H1 (cell line): ENCODE data around the gene NR2F1. TPM values are rescaled to one million over a fixed set of nuclear protein-coding genes. Genes with fewer than 3 reads are reported as not detected.

Experiments used
- E2F6 ChIP-seq: IDR thresholded peaks from 2 replicates; pipeline ENCODE4 v1.6.1; 2012; ENCODE audit warnings: inconsistent platforms
- EZH2 ChIP-seq: fragments of 200-600 bp; sonication (generic); IDR thresholded peaks from 2 replicates; pipeline ENCODE4 v1.7.1; 2012; ENCODE audit warnings: low read depth, mild to moderate bottlenecking, moderate library complexity, low read length, inconsistent platforms; ENCODE audit not compliant: severe bottlenecking
- RNF2 ChIP-seq: fragments of 200-900, 300-1000 bp; sonication (generic); IDR thresholded peaks from 2 replicates; pipeline ENCODE4 v1.7.1; 2016; ENCODE audit warnings: borderline replicate concordance, low read depth, mild to moderate bottlenecking, antibody characterized with exemption, low read length; ENCODE audit not compliant: poor library complexity, severe bottlenecking; ENCODE audit errors: missing control alignments
- polyA plus RNA-seq, 7 experiments: library from polyadenylated mRNA; depleted of rRNA in 3 of 7; stranded (reverse) in 5 of 7; unstranded in 2 of 7; fragments of >200 nt in 5 of 7; fragments of 200-250 nt in 2 of 7; gene quantifications; 1 replicate in 5 of 7; 2 replicates in 1 of 7; 4 replicates in 1 of 7; pipeline versions ENCODE4 v1.2.1 to v1.2.3, GENCODE V29; 2011 to 2013; ENCODE audit warnings: missing spikeins in 2 of 7, mixed read lengths in 2 of 7
- total RNA-seq: library from RNA; stranded (reverse); fragmentation: NEBNext Ultra II Directional; extraction: Animal tissue kit (Norgen Biotek cat#: 25700); gene quantifications from 2 replicates; pipeline ENCODE4 v1.2.1, GENCODE V29; 2021
- TF ChIP-seq, protein P1 (sequence below): fragments of 300-600 bp; sonication (generic); IDR thresholded peaks from 2 replicates; pipeline ENCODE4 v1.7.1; 2012; ENCODE audit warnings: low read length, moderate library complexity, mild to moderate bottlenecking, inconsistent platforms; ENCODE audit not compliant: insufficient replicate concordance

NR2F1 gene
- total and polyA plus RNA-seq, 2 of the 8 experiments (the other 6 are each of a cell fraction or from before 2014, with no cell fraction given), result not detected

- TF ChIP-seq, protein P1, sequence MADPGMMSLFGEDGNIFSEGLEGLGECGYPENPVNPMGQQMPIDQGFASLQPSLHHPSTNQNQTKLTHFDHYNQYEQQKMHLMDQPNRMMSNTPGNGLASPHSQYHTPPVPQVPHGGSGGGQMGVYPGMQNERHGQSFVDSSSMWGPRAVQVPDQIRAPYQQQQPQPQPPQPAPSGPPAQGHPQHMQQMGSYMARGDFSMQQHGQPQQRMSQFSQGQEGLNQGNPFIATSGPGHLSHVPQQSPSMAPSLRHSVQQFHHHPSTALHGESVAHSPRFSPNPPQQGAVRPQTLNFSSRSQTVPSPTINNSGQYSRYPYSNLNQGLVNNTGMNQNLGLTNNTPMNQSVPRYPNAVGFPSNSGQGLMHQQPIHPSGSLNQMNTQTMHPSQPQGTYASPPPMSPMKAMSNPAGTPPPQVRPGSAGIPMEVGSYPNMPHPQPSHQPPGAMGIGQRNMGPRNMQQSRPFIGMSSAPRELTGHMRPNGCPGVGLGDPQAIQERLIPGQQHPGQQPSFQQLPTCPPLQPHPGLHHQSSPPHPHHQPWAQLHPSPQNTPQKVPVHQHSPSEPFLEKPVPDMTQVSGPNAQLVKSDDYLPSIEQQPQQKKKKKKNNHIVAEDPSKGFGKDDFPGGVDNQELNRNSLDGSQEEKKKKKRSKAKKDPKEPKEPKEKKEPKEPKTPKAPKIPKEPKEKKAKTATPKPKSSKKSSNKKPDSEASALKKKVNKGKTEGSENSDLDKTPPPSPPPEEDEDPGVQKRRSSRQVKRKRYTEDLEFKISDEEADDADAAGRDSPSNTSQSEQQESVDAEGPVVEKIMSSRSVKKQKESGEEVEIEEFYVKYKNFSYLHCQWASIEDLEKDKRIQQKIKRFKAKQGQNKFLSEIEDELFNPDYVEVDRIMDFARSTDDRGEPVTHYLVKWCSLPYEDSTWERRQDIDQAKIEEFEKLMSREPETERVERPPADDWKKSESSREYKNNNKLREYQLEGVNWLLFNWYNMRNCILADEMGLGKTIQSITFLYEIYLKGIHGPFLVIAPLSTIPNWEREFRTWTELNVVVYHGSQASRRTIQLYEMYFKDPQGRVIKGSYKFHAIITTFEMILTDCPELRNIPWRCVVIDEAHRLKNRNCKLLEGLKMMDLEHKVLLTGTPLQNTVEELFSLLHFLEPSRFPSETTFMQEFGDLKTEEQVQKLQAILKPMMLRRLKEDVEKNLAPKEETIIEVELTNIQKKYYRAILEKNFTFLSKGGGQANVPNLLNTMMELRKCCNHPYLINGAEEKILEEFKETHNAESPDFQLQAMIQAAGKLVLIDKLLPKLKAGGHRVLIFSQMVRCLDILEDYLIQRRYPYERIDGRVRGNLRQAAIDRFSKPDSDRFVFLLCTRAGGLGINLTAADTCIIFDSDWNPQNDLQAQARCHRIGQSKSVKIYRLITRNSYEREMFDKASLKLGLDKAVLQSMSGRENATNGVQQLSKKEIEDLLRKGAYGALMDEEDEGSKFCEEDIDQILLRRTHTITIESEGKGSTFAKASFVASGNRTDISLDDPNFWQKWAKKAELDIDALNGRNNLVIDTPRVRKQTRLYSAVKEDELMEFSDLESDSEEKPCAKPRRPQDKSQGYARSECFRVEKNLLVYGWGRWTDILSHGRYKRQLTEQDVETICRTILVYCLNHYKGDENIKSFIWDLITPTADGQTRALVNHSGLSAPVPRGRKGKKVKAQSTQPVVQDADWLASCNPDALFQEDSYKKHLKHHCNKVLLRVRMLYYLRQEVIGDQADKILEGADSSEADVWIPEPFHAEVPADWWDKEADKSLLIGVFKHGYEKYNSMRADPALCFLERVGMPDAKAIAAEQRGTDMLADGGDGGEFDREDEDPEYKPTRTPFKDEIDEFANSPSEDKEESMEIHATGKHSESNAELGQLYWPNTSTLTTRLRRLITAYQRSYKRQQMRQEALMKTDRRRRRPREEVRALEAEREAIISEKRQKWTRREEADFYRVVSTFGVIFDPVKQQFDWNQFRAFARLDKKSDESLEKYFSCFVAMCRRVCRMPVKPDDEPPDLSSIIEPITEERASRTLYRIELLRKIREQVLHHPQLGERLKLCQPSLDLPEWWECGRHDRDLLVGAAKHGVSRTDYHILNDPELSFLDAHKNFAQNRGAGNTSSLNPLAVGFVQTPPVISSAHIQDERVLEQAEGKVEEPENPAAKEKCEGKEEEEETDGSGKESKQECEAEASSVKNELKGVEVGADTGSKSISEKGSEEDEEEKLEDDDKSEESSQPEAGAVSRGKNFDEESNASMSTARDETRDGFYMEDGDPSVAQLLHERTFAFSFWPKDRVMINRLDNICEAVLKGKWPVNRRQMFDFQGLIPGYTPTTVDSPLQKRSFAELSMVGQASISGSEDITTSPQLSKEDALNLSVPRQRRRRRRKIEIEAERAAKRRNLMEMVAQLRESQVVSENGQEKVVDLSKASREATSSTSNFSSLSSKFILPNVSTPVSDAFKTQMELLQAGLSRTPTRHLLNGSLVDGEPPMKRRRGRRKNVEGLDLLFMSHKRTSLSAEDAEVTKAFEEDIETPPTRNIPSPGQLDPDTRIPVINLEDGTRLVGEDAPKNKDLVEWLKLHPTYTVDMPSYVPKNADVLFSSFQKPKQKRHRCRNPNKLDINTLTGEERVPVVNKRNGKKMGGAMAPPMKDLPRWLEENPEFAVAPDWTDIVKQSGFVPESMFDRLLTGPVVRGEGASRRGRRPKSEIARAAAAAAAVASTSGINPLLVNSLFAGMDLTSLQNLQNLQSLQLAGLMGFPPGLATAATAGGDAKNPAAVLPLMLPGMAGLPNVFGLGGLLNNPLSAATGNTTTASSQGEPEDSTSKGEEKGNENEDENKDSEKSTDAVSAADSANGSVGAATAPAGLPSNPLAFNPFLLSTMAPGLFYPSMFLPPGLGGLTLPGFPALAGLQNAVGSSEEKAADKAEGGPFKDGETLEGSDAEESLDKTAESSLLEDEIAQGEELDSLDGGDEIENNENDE, result no peak
- TF ChIP-seq EZH2 (peak; percentile 20), RNF2 (peak; percentile 30), E2F6 (no peak; the same call in 1 of the 2 replicates)
Measured at GRCh38 chr5:93599399-93600120, 16.5 kb downstream of the NR2F1 start (continued).
